OCI-LY7 (cell line): ENCODE results near the gene ZNF341.

Source experiments
- EZH2phosphoT487 ChIP-seq: fragments of 200-600 bp; sonication (generic); IDR thresholded peaks from 2 replicates; pipeline ENCODE4 v1.6.1; 2018; ENCODE audit warnings: low read depth, borderline replicate concordance, mild to moderate bottlenecking, mixed run types, antibody characterized with exemption, low read length, moderate library complexity, mixed read lengths
- TF ChIP-seq, protein P1 (sequence below): fragments of 200-600 bp; sonication (generic); conservative IDR thresholded peaks from 2 replicates; pipeline ENCODE4 v1.5.1; 2014; ENCODE audit warnings: mild to moderate bottlenecking, antibody characterized with exemption, low read length, moderate library complexity, mixed read lengths

DNA sequence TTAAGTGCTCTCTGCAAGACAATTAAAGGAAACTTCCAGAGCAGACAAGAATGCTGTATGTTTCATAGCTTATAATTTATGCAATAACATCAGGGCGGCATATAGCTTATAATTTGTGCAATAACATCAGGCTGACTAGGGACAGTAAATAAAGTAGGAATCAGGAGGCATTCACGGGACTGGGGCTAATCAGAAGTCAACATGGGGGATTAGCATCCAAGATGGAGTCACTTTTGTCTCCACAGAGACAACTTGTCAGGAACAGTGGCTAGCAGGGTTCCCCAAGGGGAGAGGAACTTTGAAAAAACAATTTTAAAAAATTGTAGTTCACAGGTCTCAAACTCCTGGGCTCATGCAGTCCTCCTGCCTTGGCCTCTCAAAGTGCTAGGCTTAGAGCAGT, 3.3 kb upstream of the ZNF341 start:
- TF ChIP-seq, protein P1, sequence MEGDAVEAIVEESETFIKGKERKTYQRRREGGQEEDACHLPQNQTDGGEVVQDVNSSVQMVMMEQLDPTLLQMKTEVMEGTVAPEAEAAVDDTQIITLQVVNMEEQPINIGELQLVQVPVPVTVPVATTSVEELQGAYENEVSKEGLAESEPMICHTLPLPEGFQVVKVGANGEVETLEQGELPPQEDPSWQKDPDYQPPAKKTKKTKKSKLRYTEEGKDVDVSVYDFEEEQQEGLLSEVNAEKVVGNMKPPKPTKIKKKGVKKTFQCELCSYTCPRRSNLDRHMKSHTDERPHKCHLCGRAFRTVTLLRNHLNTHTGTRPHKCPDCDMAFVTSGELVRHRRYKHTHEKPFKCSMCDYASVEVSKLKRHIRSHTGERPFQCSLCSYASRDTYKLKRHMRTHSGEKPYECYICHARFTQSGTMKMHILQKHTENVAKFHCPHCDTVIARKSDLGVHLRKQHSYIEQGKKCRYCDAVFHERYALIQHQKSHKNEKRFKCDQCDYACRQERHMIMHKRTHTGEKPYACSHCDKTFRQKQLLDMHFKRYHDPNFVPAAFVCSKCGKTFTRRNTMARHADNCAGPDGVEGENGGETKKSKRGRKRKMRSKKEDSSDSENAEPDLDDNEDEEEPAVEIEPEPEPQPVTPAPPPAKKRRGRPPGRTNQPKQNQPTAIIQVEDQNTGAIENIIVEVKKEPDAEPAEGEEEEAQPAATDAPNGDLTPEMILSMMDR, result no peak
- no peak for TF ChIP-seq EZH2phosphoT487
